DOHH2 (cell line): ENCODE data around the gene PRMT1.

Experiments used
- EZH2phosphoT487 ChIP-seq: fragments of 200-600 bp; sonication (generic); IDR thresholded peaks from 2 replicates; pipeline ENCODE4 v1.6.1; 2017; ENCODE audit warnings: borderline replicate concordance, mild to moderate bottlenecking, antibody characterized with exemption, low read length, moderate library complexity, mixed read lengths
- TF ChIP-seq, protein P1 (sequence below): fragments of 200-600 bp; sonication (generic); IDR thresholded peaks from one replicate; pipeline ENCODE4 v1.5.1; 2014; ENCODE audit warnings: antibody characterized with exemption, mild to moderate bottlenecking, low read depth, low read length; ENCODE audit not compliant: poor library complexity, severe bottlenecking

- TF ChIP-seq, protein P1, sequence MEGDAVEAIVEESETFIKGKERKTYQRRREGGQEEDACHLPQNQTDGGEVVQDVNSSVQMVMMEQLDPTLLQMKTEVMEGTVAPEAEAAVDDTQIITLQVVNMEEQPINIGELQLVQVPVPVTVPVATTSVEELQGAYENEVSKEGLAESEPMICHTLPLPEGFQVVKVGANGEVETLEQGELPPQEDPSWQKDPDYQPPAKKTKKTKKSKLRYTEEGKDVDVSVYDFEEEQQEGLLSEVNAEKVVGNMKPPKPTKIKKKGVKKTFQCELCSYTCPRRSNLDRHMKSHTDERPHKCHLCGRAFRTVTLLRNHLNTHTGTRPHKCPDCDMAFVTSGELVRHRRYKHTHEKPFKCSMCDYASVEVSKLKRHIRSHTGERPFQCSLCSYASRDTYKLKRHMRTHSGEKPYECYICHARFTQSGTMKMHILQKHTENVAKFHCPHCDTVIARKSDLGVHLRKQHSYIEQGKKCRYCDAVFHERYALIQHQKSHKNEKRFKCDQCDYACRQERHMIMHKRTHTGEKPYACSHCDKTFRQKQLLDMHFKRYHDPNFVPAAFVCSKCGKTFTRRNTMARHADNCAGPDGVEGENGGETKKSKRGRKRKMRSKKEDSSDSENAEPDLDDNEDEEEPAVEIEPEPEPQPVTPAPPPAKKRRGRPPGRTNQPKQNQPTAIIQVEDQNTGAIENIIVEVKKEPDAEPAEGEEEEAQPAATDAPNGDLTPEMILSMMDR: no peak
- no peak for TF ChIP-seq EZH2phosphoT487
Observed at GRCh38 chr19:49704888-49705642, 28.0 kb downstream of the PRMT1 start.
